Karpas-422 (cell line): ENCODE results near the gene GULP1. TPM values are rescaled to one million over a fixed set of nuclear protein-coding genes. Genes with fewer than 3 reads are reported as not detected.
"Not testable (repeated sequence)": the region's sequence is repeated elsewhere in the genome, so short reads cannot be mapped to it uniquely, and the experiment has no call there.

Experiments
- DNase-seq: peaks from one replicate; pipeline ENCODE4 v3.0.0-alpha.2; 2015
- H2AFZ ChIP-seq: fragments of 200-600 bp; sonication (generic); 2 replicates; pipeline ENCODE4 v1.6.1; 2014; ENCODE audit warnings: antibody characterized with exemption, low read length, mixed read lengths
- H3K27ac ChIP-seq: fragments of 200-600 bp; sonication (generic); 2 replicates; pipeline ENCODE4 v1.5.1; 2014; ENCODE audit warnings: mild to moderate bottlenecking, low read length, moderate library complexity
- H3K27me3 ChIP-seq: fragments of 200-600 bp; sonication (generic); 2 replicates; pipeline ENCODE4 v1.6.1; 2014; ENCODE audit warnings: low read length, mixed read lengths
- H3K36me3 ChIP-seq: fragments of 200-600 bp; sonication (generic); 2 replicates; pipeline ENCODE4 v1.6.1; 2014; ENCODE audit warnings: low read length, mixed read lengths; ENCODE audit not compliant: insufficient read depth
- H3K4me1 ChIP-seq: fragments of 200-600 bp; sonication (generic); 2 replicates; pipeline ENCODE4 v1.6.1; 2014; ENCODE audit warnings: mild to moderate bottlenecking, low read length, mixed read lengths
- H3K4me2 ChIP-seq: fragments of 200-600 bp; sonication (generic); 2 replicates; pipeline ENCODE4 v1.6.1; 2014; ENCODE audit warnings: low read length, low read depth, mild to moderate bottlenecking; ENCODE audit not compliant: poor library complexity, severe bottlenecking
- H3K4me3 ChIP-seq: fragments of 200-600 bp; sonication (generic); 2 replicates; pipeline ENCODE4 v1.5.1; 2014; ENCODE audit warnings: mild to moderate bottlenecking, antibody characterized with exemption, low read length, mixed read lengths
- H3K79me2 ChIP-seq: fragments of 200-600 bp; sonication (generic); 2 replicates; pipeline ENCODE4 v1.6.1; 2014; ENCODE audit warnings: mild to moderate bottlenecking, low read length, mixed read lengths
- H3K9ac ChIP-seq: fragments of 200-600 bp; sonication (generic); 2 replicates; pipeline ENCODE4 v1.6.0; 2014; ENCODE audit warnings: low read length
- H3K9me2 ChIP-seq: fragments of 200-600 bp; sonication (generic), shearing (Covaris generic); replicated peaks from 2 replicates; pipeline ENCODE4 v1.6.0; 2014; ENCODE audit warnings: mild to moderate bottlenecking, low read length, moderate library complexity; ENCODE audit not compliant: insufficient read depth
- H3K9me3 ChIP-seq: fragments of 300-700, 200-600 bp; sonication (generic); 2 replicates; pipeline ENCODE4 v1.6.1; 2014; ENCODE audit warnings: low read length, mixed read lengths
- H4K20me1 ChIP-seq: fragments of 200-600 bp; sonication (generic); 2 replicates; pipeline ENCODE4 v1.6.1; 2014; ENCODE audit warnings: mild to moderate bottlenecking, antibody characterized with exemption, low read length, low read depth; ENCODE audit not compliant: insufficient read depth
- total RNA-seq: library from RNA; depleted of rRNA; stranded (reverse); fragments of >200 nt; shearing (Covaris generic); gene quantifications from 2 replicates; pipeline ENCODE4 v1.2.3, GENCODE V29; 2014; ENCODE audit warnings: low replicate concordance

The GULP1 gene
- total RNA-seq, 1 experiment from 2014 or later, result 0.41 TPM

DNA sequence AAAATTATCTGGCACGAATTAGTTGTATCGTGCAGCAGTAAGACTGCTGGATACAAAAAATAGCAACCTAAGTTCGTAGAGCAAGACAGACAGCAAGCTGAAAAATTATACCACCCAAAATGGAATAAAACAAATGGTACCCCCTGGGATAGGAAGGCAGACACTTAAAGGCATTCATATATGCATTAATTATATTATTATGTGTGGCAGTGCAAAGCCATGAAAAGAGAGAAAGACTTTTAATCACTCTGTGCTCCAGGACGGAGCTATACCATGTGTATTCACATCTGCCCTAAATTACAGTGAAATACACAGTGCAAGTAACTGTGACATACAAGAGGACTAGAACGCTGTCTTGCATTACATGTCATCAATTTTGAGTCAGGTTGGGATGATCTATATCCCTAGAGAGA lies 235.9 kb downstream of the GULP1 start:
- H4K20me1 ChIP-seq, result no peaks in the 10 kb centered on the region
- no peak overlapping the region for H2AFZ ChIP-seq
- no peaks in the 10 kb centered on the region for H3K9me2 ChIP-seq
- H3K4me3 ChIP-seq, result no peak overlapping the region
- no peak overlapping the region for H3K4me2 ChIP-seq
- H3K4me1 ChIP-seq, result no peaks in the 10 kb centered on the region
- H3K27ac ChIP-seq, result no peak overlapping the region
- peaks cover 3% of the 10 kb centered on the region; the same call in 1 of the 2 replicates for H3K9me3 ChIP-seq
- no peak for DNase-seq
- H3K9ac ChIP-seq, result no peak overlapping the region
- H3K36me3 ChIP-seq, result no peaks in the 10 kb centered on the region
- no peaks in the 10 kb centered on the region for H3K79me2 ChIP-seq
- no peaks in the 10 kb centered on the region for H3K27me3 ChIP-seq

DNA sequence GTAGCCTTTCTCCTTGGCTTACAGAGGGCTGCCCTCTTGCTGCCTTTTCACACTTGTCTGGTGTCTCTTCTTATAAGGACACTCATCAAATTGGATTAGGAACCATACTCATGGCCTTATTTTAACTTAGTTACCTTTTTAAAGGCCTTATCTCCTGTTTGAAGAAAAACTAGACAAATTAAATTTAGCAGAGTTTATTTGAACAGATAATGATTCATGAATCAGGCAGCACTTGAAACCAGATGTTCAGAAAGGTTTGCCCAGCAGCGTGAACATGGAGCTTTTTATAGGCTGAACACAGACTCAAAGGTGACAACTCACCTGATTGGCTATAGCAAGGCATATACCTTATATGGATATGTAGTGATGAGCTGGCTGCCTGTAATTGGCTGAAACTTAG lies 238.0 kb downstream of the GULP1 start:
- Histone ChIP-seq H4K20me1 (no peaks in the 10 kb centered on the region), H2AFZ (no peak overlapping the region), H3K4me3 (no peak overlapping the region), H3K27ac (no peak overlapping the region), H3K79me2 (no peaks in the 10 kb centered on the region), H3K9me3 (peaks cover 3% of the 10 kb centered on the region; the same call in 1 of the 2 replicates), H3K9me2 (no peaks in the 10 kb centered on the region), H3K4me2 (no peak overlapping the region), H3K36me3 (no peaks in the 10 kb centered on the region), H3K9ac (no peak overlapping the region), H3K27me3 (no peaks in the 10 kb centered on the region), H3K4me1 (no peaks in the 10 kb centered on the region)
- DNase-seq, result no peak

GRCh38 chr2:188534875-188535274 lies 243.2 kb downstream of the GULP1 start:
- H3K79me2 ChIP-seq, result no peaks in the 10 kb centered on the region
- no peak overlapping the region for H3K4me2 ChIP-seq
- no peaks in the 10 kb centered on the region for H3K27me3 ChIP-seq
- no peaks in the 10 kb centered on the region for H3K4me1 ChIP-seq
- no peak for DNase-seq
- peaks cover 2% of the 10 kb centered on the region; the same call in 1 of the 2 replicates for H3K9me3 ChIP-seq
- no peak overlapping the region for H2AFZ ChIP-seq
- no peaks in the 10 kb centered on the region for H3K9me2 ChIP-seq
- no peak overlapping the region for H3K27ac ChIP-seq
- H3K9ac ChIP-seq, result no peak overlapping the region
- no peak overlapping the region for H3K4me3 ChIP-seq
- no peaks in the 10 kb centered on the region for H4K20me1 ChIP-seq
- H3K36me3 ChIP-seq, result no peaks in the 10 kb centered on the region

GRCh38 chr2:188551671-188552070 lies 260.0 kb downstream of the GULP1 start:
- Histone ChIP-seq H3K79me2 (no peaks in the 10 kb centered on the region), H3K36me3 (no peaks in the 10 kb centered on the region), H3K27ac (no peak overlapping the region), H3K27me3 (no peaks in the 10 kb centered on the region), H3K9me2 (no peaks in the 10 kb centered on the region), H3K9ac (no peak overlapping the region), H4K20me1 (no peaks in the 10 kb centered on the region), H3K4me3 (no peak overlapping the region), H3K4me1 (no peaks in the 10 kb centered on the region), H2AFZ (no peak overlapping the region), H3K9me3 (no peaks in the 10 kb centered on the region; the same call in 1 of the 2 replicates), H3K4me2 (no peak overlapping the region)
- DNase-seq, result no peak

GRCh38 chr2:188557081-188557480 lies 265.4 kb downstream of the GULP1 start:
- Histone ChIP-seq H3K4me2 (no peak overlapping the region), H3K9ac (no peak overlapping the region), H3K79me2 (no peaks in the 10 kb centered on the region), H3K27me3 (no peaks in the 10 kb centered on the region), H2AFZ (no peak overlapping the region), H4K20me1 (no peaks in the 10 kb centered on the region), H3K4me3 (no peak overlapping the region), H3K9me2 (no peaks in the 10 kb centered on the region), H3K9me3 (no peaks in the 10 kb centered on the region; the same call in 1 of the 2 replicates), H3K27ac (no peak overlapping the region), H3K36me3 (no peaks in the 10 kb centered on the region), H3K4me1 (no peaks in the 10 kb centered on the region)
- no peak for DNase-seq

GRCh38 chr2:188559455-188559854 lies 267.8 kb downstream of the GULP1 start:
- not testable (repeated sequence) for H3K36me3 ChIP-seq, H3K4me2 ChIP-seq, H3K27ac ChIP-seq, H3K79me2 ChIP-seq, H3K9me2 ChIP-seq, H3K4me3 ChIP-seq, H3K27me3 ChIP-seq, H3K9me3 ChIP-seq, H3K9ac ChIP-seq, H3K4me1 ChIP-seq, H4K20me1 ChIP-seq, DNase-seq, H2AFZ ChIP-seq

GRCh38 chr2:188561473-188561979 lies 269.9 kb downstream of the GULP1 start:
- H4K20me1 ChIP-seq, result no peaks in the 10 kb centered on the region
- H3K27me3 ChIP-seq, result no peaks in the 10 kb centered on the region
- H3K36me3 ChIP-seq, result no peaks in the 10 kb centered on the region
- DNase-seq, result no peak
- no peak overlapping the region for H3K9ac ChIP-seq
- H3K27ac ChIP-seq, result no peak overlapping the region
- no peak overlapping the region for H3K4me3 ChIP-seq
- no peak overlapping the region for H2AFZ ChIP-seq
- H3K9me3 ChIP-seq, result peaks cover 6% of the 10 kb centered on the region; the same call in 1 of the 2 replicates
- H3K9me2 ChIP-seq, result no peaks in the 10 kb centered on the region
- H3K4me1 ChIP-seq, result no peaks in the 10 kb centered on the region
- H3K4me2 ChIP-seq, result no peak overlapping the region
- no peaks in the 10 kb centered on the region for H3K79me2 ChIP-seq

GRCh38 chr2:188569431-188570165 lies 277.9 kb downstream of the GULP1 start:
- Histone ChIP-seq H4K20me1 (no peaks in the 10 kb centered on the region), H3K27ac (no peak overlapping the region), H3K9me2 (no peaks in the 10 kb centered on the region), H3K9me3 (no peaks in the 10 kb centered on the region; the same call in 1 of the 2 replicates), H3K9ac (no peak overlapping the region), H2AFZ (no peak overlapping the region), H3K36me3 (no peaks in the 10 kb centered on the region), H3K4me3 (no peak overlapping the region), H3K4me2 (no peak overlapping the region), H3K4me1 (no peaks in the 10 kb centered on the region), H3K79me2 (no peaks in the 10 kb centered on the region), H3K27me3 (no peaks in the 10 kb centered on the region)
- DNase-seq, result no peak
